Amniotic stem cell (primary cell): ENCODE measurements around the gene HPCA.

Experiments used
- DNase-seq: peaks from one replicate; lab custom pipeline; 2025; lab: John Stamatoyannopoulos, UW

Gene HPCA

GRCh38 chr1:32934535-32934934 is 48.2 kb downstream of the HPCA start:
- no peak for DNase-seq

- DNase-seq: no peak
Observed at GRCh38 chr1:32937061-32937460, 50.8 kb downstream of the HPCA start.

DNA sequence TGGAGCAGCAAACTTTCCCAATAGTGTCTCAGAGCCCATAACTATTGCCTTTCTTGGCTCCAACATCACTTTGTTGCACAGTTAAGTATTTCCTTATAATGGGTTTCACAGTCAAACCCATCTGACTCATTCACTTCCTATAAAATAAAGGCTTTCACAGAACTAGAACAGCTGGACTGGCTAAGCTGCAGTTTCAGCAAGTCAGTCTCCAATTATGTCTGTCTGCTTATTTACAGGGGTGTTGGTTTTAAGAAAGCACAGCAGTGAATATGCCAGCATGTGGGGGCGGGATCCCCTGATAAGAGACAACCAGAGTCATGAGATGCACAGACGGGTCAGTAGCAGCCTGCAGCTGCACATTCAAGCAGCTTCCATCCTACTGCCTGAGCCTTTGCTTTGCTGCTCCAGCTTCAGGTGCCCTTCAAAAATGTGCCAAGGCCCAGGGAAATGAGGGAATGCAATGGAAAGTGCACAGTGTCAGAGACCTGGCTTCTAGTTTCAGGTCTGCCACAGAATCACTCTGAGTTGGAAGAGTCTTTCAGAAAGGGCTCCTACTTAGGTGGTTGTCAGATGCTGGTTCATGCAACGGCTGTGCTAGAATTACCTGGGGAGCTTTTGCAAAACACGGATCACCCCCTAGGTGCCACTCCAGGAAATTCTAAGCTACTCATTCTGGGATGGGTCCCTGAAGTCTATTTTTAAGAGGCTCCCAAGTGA is 53.5 kb downstream of the HPCA start:
- no peak for DNase-seq

DNA sequence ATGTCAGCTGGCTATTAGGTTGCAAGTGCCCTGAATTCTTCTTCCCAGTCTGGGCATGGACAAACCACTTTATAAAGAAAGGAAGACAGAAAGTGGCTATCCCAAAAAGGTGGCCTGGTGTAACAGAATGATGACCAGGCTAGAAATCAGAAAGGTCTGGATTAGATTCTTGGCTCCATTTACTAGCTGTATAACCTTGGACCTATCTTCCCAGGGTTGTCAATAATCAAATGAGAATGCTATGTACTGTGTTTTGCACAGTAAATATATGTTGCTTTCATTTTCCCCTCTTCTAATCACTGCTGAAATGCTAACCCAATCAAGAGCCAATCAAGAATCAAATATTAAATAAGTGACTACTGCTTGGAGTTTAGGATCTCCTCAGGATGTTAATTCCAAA is 57.9 kb downstream of the HPCA start:
- DNase-seq: no peak
